T-cell (primary cell): Measurements from ENCODE around the gene LRRC32. TPM values are rescaled to one million over a fixed set of nuclear protein-coding genes. Genes with fewer than 3 reads are reported as not detected.

Source experiments
- ATAC-seq, 4 experiments: fragments of 200-7000 bp in 3 of 4; fragments of 150-1000 bp in 1 of 4; cut with Tn5 transposase; replicated peaks in 1 of 4; 1 replicate in 3 of 4; 2 replicates in 1 of 4; pipeline ENCODE4 v1.10.0; 2021; ENCODE audit warnings: moderate library complexity in 3 of 4, mild to moderate bottlenecking in 2 of 4, moderate number of reproducible peaks in 1 of 4
- CTCF ChIA-PET, 2 donors: fragments of 300-600 bp; sonication (Branson Sonifier 250); formaldehyde crosslinking; loops; one replicate each; lab custom pipeline; 2022; ENCODE audit warnings: antibody characterized with exemption in 2 of 2; lab: Charles Lee
- POLR2A ChIA-PET, 2 donors: fragments of 300-600 bp; sonication (Branson Sonifier 250); formaldehyde crosslinking; loops; one replicate each; lab custom pipeline; 2022; ENCODE audit warnings: antibody characterized with exemption in 2 of 2; lab: Charles Lee
- DNase-seq, 35 experiments: peaks; one replicate each; pipeline versions ENCODE4 v3.0.0 to v3.0.0-alpha.2; 2013 to 2023
- H3K27ac ChIP-seq: one replicate; pipeline ENCODE4 v1.5.1; 2013; ENCODE audit warnings: low read length
- H3K27me3 ChIP-seq, 2 experiments: replicated peaks in 1 of 2; 1 replicate in 1 of 2; 2 replicates in 1 of 2; pipeline versions ENCODE4 v1.6.1 to v1.7.0; 2013; ENCODE audit warnings: low read length in 1 of 2, mixed read lengths in 1 of 2; ENCODE audit not compliant: control insufficient read depth in 2 of 2, insufficient read depth in 2 of 2; ENCODE audit errors: extremely low read depth in 1 of 2
- H3K36me3 ChIP-seq, 2 donors: 1 replicate in 1 of 2; 2 replicates in 1 of 2; pipeline versions ENCODE4 v1.6.1 to v1.7.0; 2013; ENCODE audit warnings: low read length in 1 of 2; ENCODE audit not compliant: control insufficient read depth in 2 of 2, insufficient read depth in 1 of 2; ENCODE audit errors: extremely low read depth in 1 of 2
- H3K4me1 ChIP-seq, 2 experiments: 1 replicate in 1 of 2; 2 replicates in 1 of 2; pipeline versions ENCODE4 v1.6.1 to v1.7.0; 2013; ENCODE audit warnings: low read length in 2 of 2, mixed read lengths in 1 of 2; ENCODE audit not compliant: insufficient read depth in 2 of 2, control insufficient read depth in 1 of 2; ENCODE audit errors: extremely low read depth in 1 of 2
- H3K4me3 ChIP-seq, 2 donors: 1 replicate in 1 of 2; 2 replicates in 1 of 2; pipeline versions ENCODE4 v1.5.1 to v1.7.0; 2013; ENCODE audit warnings: mild to moderate bottlenecking in 2 of 2, low read length in 1 of 2, moderate library complexity in 1 of 2; ENCODE audit not compliant: control insufficient read depth in 1 of 2; ENCODE audit errors: extremely low read depth in 1 of 2
- H3K9me3 ChIP-seq: 2 replicates; pipeline ENCODE4 v1.7.0; 2013
- H3K27ac Mint-ChIP-seq, 2 donors: one replicate each; pipeline ENCODE4 v1.8.0; 2020 to 2021; ENCODE audit warnings: mild to moderate bottlenecking in 2 of 2, mixed read lengths in 2 of 2
- H3K27me3 Mint-ChIP-seq, 2 donors: one replicate each; pipeline ENCODE4 v1.8.0; 2021 to 2022; ENCODE audit warnings: mixed read lengths in 2 of 2
- H3K36me3 Mint-ChIP-seq: one replicate; pipeline ENCODE4 v1.8.0; 2021; ENCODE audit warnings: mixed read lengths
- H3K4me1 Mint-ChIP-seq, 3 donors: one replicate each; pipeline ENCODE4 v1.8.0; 2020 to 2022; ENCODE audit warnings: mixed read lengths in 3 of 3, mild to moderate bottlenecking in 1 of 3
- H3K4me3 Mint-ChIP-seq, 3 donors: one replicate each; pipeline ENCODE4 v1.8.0; 2020 to 2022; ENCODE audit warnings: mild to moderate bottlenecking in 3 of 3, mixed read lengths in 3 of 3, moderate library complexity in 3 of 3
- H3K9me3 Mint-ChIP-seq, 3 donors: one replicate each; pipeline ENCODE4 v1.8.0; 2020 to 2022; ENCODE audit warnings: mixed read lengths in 3 of 3
- WGBS: methylation state at CpG from one replicate; pipeline ENCODE4 v1.1.5; 2013; ENCODE audit warnings: missing lambda C conversion rate; ENCODE audit not compliant: insufficient coverage; 5-methylcytosine and 5-hydroxymethylcytosine counted together
- total RNA-seq, 35 experiments: library from RNA in 6 of 35; stranded (reverse) in 6 of 35; fragments of 120-200 nt in 1 of 35; gene quantifications; one replicate each; pipeline versions ENCODE4 v1.2.1 to v1.2.4 and lab custom pipeline; 2013 to 2026

Gene LRRC32
- total RNA-seq, 5 donors from 2014 or later (not counting 1 experiment from before 2014, with no cell fraction given), result 0.77 to 3.6 (median 2.2) TPM

DNA sequence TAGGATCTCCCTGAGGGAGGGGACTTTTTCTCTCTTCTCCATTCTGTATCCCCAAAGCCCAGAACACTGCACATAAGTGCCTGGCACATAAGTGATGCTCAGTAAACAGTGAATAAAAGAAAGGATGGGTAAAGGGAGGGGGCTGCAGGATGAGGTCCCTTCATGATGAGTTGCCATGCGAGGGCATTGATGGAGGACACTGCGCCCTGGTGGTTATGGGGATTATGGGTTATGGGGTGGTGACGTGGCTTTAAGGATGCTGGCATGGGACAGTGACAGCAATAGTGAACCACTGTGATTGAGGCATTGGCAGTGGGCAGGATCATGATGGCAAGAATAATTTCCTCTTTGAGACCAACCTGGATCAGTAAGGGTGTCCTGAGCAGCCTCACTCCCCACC is 43.9 kb upstream of the LRRC32 start:
- Histone ChIP-seq H3K4me3 (no peak overlapping the region), H3K9me3 (no peaks in the 10 kb centered on the region), H3K27me3 (peaks cover 0 to 12% of the 10 kb centered on the region in 2 experiments), H3K4me1 (no peaks in the 10 kb centered on the region), H3K27ac (no peak overlapping the region), H3K36me3 (no peaks in the 10 kb centered on the region)
- H3K4me1 Mint-ChIP-seq, result no peaks in the 10 kb centered on the region
- H3K4me3 Mint-ChIP-seq, result no peak overlapping the region
- ATAC-seq (no peak), DNase-seq (no peak)
- ChIA-PET POLR2A (no interaction called here), CTCF (interaction anchor here in 1 of 2 donors (0.6 to 1.3 kb wide), 2 partner anchors 10 to 87 kb away, joined by 3 to 4 read pairs; no protein-coding TSS in a partner anchor)
- H3K9me3 Mint-ChIP-seq, result no peaks in the 10 kb centered on the region
- H3K27ac Mint-ChIP-seq, result no peak overlapping the region
- H3K27me3 Mint-ChIP-seq, result peaks cover 0 to 2% of the 10 kb centered on the region in 2 donors
- WGBS, result 87% methylated on average over 3 of the region's 3 CpGs
- H3K36me3 Mint-ChIP-seq, result no peaks in the 10 kb centered on the region

DNA sequence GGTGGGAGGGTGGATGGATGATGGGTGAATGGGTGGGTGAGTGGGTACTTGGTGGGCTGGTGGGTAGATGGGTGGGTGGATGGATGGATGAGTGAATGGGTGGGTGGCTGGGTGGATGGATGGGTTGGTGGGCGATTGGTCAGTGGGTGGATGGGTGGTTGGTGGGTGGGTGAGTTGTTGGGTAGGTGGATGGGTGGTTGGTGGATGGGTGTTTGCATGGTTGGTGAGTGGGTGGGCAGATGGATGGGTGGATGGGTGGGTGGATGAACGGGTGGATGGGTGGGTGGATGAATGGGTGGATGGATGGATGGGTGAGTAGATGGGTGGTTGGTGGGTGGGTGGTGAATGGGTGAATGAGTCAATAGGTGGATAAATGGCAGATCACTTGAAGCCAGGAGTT is 43.0 kb upstream of the LRRC32 start:
- Mint-ChIP-seq H3K36me3 (no peaks in the 10 kb centered on the region), H3K4me3 (no peak overlapping the region), H3K27me3 (peaks cover 0 to 2% of the 10 kb centered on the region in 2 donors), H3K4me1 (no peaks in the 10 kb centered on the region), H3K9me3 (no peaks in the 10 kb centered on the region), H3K27ac (no peak overlapping the region)
- Histone ChIP-seq H3K4me3 (no peak overlapping the region), H3K27ac (no peak overlapping the region), H3K9me3 (no peaks in the 10 kb centered on the region), H3K27me3 (peaks cover 0 to 12% of the 10 kb centered on the region in 2 experiments), H3K4me1 (no peaks in the 10 kb centered on the region), H3K36me3 (no peaks in the 10 kb centered on the region)
- DNase-seq (no peak), ATAC-seq (no peak)
- WGBS, result 47% methylated on average over 2 of the region's 2 CpGs
- CTCF ChIA-PET, result no interaction called here
- POLR2A ChIA-PET, result no interaction called here

DNA sequence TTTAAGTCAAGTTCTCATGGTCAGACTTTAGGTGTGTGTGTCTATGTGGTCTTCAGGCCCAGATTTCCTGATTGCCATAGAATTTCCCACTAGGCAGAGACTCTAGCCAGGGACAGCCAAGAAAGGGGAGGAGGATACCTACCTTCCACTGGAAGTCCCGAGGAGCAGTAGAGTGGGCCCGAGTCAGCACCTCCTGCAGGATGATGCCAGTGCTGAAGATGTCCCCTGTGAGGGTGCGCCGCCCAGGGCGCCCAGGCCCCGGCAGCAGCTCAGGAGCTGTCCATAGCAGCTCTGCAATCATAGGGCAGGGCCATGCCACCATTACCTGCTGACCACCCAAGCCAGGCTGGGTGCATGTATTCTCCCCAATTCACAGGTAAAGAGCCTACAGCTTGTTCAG is 41.6 kb upstream of the LRRC32 start:
- POLR2A ChIA-PET, result no interaction called here
- Histone ChIP-seq H3K4me1 (no peaks in the 10 kb centered on the region), H3K27ac (no peak overlapping the region), H3K9me3 (no peaks in the 10 kb centered on the region), H3K4me3 (no peak overlapping the region), H3K27me3 (peaks cover 0 to 17% of the 10 kb centered on the region in 2 experiments), H3K36me3 (no peaks in the 10 kb centered on the region)
- 100% methylated on average over 4 of the region's 6 CpGs for WGBS
- H3K4me3 Mint-ChIP-seq, result no peak overlapping the region
- no peak overlapping the region for H3K27ac Mint-ChIP-seq
- DNase-seq (no peak), ATAC-seq (no peak)
- H3K27me3 Mint-ChIP-seq, result peaks cover 0 to 6% of the 10 kb centered on the region in 2 donors
- H3K36me3 Mint-ChIP-seq, result no peaks in the 10 kb centered on the region
- CTCF ChIA-PET, result no interaction called here
- no peaks in the 10 kb centered on the region for H3K4me1 Mint-ChIP-seq
- H3K9me3 Mint-ChIP-seq, result no peaks in the 10 kb centered on the region

DNA sequence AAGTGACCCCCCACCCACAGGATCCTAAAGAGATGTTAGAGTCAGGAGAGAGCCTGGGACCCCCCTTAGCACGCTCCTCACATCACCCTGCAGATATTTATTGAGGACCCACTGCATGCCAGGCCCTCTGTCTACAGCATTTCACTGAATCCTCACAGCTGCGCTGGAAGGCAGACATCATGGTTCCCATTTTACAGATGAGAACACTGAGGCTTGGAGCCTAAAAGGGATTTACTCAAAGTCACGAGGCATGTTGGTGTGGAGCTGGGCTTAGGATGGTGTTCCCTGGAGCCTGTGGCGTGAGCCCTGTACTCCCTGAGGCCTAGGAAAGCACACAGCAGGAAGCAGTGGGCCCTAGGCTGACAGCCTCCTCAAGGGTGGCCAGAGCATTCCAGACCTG is 39.2 kb upstream of the LRRC32 start:
- Histone ChIP-seq H3K9me3 (no peaks in the 10 kb centered on the region), H3K4me3 (no peak overlapping the region), H3K36me3 (no peaks in the 10 kb centered on the region), H3K4me1 (no peaks in the 10 kb centered on the region), H3K27ac (no peak overlapping the region), H3K27me3 (peaks cover 0 to 17% of the 10 kb centered on the region in 2 experiments)
- Mint-ChIP-seq H3K27me3 (peaks cover under 1 to 6% of the 10 kb centered on the region in 2 donors), H3K27ac (no peak overlapping the region), H3K9me3 (peaks cover 0 to 10% (median 6%) of the 10 kb centered on the region in 3 donors), H3K4me3 (no peak overlapping the region), H3K4me1 (no peaks in the 10 kb centered on the region), H3K36me3 (no peaks in the 10 kb centered on the region)
- 54% methylated on average over 4 of the region's 4 CpGs for WGBS
- ATAC-seq (no peak), DNase-seq (no peak)
- POLR2A ChIA-PET, result no interaction called here
- CTCF ChIA-PET, result no interaction called here

DNA sequence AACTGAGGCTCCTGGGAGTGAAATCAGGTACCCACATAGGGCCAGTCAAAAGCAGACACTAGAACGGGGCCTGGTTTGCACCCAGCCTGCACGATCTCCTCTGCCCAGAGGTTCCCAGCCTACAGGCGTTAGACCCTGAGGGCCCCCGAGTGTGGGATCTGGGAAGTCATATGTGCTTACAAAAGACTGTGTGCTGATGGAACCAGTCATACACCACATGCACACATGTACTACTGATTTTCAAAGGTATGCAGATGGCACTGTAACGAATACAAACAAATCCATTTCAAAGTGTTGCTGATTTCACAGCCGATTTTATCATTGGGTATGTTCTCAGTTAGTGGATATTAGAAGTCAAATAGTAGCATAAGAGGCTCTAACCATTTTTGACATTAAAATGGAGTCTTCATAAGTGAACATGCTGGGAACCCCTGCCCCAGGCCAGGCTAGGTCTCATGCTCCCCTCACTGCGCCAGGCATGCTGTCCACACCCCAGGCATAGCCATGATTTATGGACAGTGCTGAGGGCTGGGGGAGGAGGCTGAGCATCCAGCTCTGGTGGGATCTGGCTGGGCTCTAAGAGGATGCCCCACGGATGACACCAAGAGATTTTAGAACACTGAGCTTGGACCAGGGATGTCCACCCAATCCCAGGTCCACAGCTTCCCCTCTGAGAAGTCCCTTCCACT is 38.6 kb upstream of the LRRC32 start:
- Histone ChIP-seq H3K27me3 (peaks cover 0 to 17% of the 10 kb centered on the region in 2 experiments), H3K36me3 (no peaks in the 10 kb centered on the region), H3K9me3 (no peaks in the 10 kb centered on the region), H3K4me1 (no peaks in the 10 kb centered on the region), H3K4me3 (no peak overlapping the region), H3K27ac (no peak overlapping the region)
- DNase-seq (no peak), ATAC-seq (no peak)
- Mint-ChIP-seq H3K27ac (no peak overlapping the region), H3K9me3 (peaks cover 0 to 10% (median 6%) of the 10 kb centered on the region in 3 donors), H3K4me1 (no peaks in the 10 kb centered on the region), H3K4me3 (no peak overlapping the region), H3K36me3 (no peaks in the 10 kb centered on the region), H3K27me3 (peaks cover 4 to 6% of the 10 kb centered on the region in 2 donors)
- WGBS, result 90% methylated on average over 5 of the region's 8 CpGs
- CTCF ChIA-PET, result no interaction called here
- POLR2A ChIA-PET, result no interaction called here

DNA sequence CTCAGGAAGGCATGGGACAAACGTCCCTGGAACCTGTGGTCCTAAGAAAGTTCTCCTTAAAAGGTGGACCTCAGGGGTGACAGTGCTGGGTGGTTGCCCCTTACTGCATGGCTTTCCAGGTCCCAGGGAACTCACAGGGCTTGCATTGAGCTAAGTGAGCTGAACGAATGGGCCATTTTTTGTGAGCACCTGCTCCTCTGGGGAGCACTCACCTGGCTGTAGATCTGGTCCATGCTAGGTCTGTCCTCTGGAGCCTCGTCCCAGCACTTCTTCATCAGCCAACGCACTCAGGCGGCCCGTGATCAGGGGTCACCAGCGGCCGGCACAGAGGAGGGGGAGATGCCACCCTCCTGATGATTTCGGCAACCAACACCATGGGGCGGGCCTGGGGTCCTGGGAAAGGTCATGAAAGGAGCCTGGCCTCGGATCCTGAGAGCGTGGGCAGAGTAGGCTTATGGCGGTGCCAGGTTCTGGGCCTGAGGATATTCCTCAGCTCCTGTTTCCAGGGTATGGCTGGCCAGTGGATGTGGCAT is 36.8 kb upstream of the LRRC32 start:
- H3K27me3 ChIP-seq, result peaks cover 0 to 14% of the 10 kb centered on the region in 2 experiments
- no peaks in the 10 kb centered on the region for H3K4me1 ChIP-seq
- Mint-ChIP-seq H3K27me3 (peaks cover 4% of the 10 kb centered on the region in 2 donors), H3K27ac (no peak overlapping the region), H3K9me3 (peaks cover 0 to 10% (median 6%) of the 10 kb centered on the region in 3 donors), H3K4me1 (no peaks in the 10 kb centered on the region), H3K4me3 (no peak overlapping the region), H3K36me3 (no peaks in the 10 kb centered on the region)
- no peaks in the 10 kb centered on the region for H3K36me3 ChIP-seq
- DNase-seq (no peak), ATAC-seq (no peak)
- H3K9me3 ChIP-seq, result no peaks in the 10 kb centered on the region
- no peak overlapping the region for H3K27ac ChIP-seq
- no peak overlapping the region for H3K4me3 ChIP-seq
- 86% methylated on average over 13 of the region's 13 CpGs for WGBS
- ChIA-PET POLR2A (no interaction called here), CTCF (no interaction called here)
